A549 (cell line): ENCODE measurements around the gene NPAS2. TPM values are rescaled to one million over a fixed set of nuclear protein-coding genes. Genes with fewer than 3 reads are reported as not detected.
A peak's percentile ranks its signal among the peaks of the same experiment; 100 is the strongest.

ENCODE experiments used
- ATAC-seq, 2 experiments: fragments of 200-7000 bp in 1 of 2; fragments of >200 bp in 1 of 2; cut with Nextera tagmentation in 1 of 2; cut with Tn5 transposase in 1 of 2; 3 replicates each; pipeline versions ENCODE4 v1.8.0 to v1.9.1; 2018 to 2020; ENCODE audit warnings: mild to moderate bottlenecking in 1 of 2, moderate library complexity in 1 of 2
- CTCF ChIA-PET: fragments of 300-600 bp; sonication (Branson Sonifier 250); formaldehyde crosslinking; extraction: SDS; loops from one replicate; lab custom pipeline; 2021; ENCODE audit warnings: antibody characterized with exemption, inconsistent platforms; lab: Yijun Ruan, JAX
- POLR2A ChIA-PET: fragments of 350-600 bp; formaldehyde crosslinking; extraction: SDS; loops from one replicate; lab custom pipeline; 2021; ENCODE audit warnings: antibody characterized with exemption, inconsistent platforms; lab: Yijun Ruan, JAX
- DNase-seq, 2 experiments: peaks; one replicate each; pipeline versions ENCODE4 v3.0.0 to v3.0.0-alpha.2; 2011 to 2016; ENCODE audit warnings: low read depth in 1 of 2, low spot score in 1 of 2
- FAIRE-seq: peaks from 2 replicates; lab custom pipeline; 2011; peaks lifted over from hg19 to GRCh38; lab: Jason Lieb, UNC
- H3K27ac ChIP-seq, 2 experiments: fragments of >200 bp; sonication (Bioruptor Twin); formaldehyde crosslinking; 3 replicates each; pipeline ENCODE4 v1.5.1; 2016 to 2017
- H3K4me1 ChIP-seq: fragments of >200 bp; sonication (Bioruptor Twin); formaldehyde crosslinking; 3 replicates; pipeline ENCODE4 v1.6.1; 2016
- H3K4me2 ChIP-seq: fragments of >200 bp; sonication (Bioruptor Twin); formaldehyde crosslinking; 3 replicates; pipeline ENCODE4 v1.6.1; 2016
- H3K4me3 ChIP-seq: fragments of >200 bp; sonication (Bioruptor Twin); formaldehyde crosslinking; 3 replicates; pipeline ENCODE4 v1.5.1; 2016
- H3K9me3 ChIP-seq: fragments of >200 bp; sonication (Bioruptor Twin); formaldehyde crosslinking; 3 replicates; pipeline ENCODE4 v1.6.1; 2016
- CEBPB ChIP-seq, 2 experiments: fragments of >200 bp in 1 of 2; sonication (Bioruptor Twin) in 1 of 2; formaldehyde crosslinking in 1 of 2; IDR thresholded peaks; 2 replicates each; pipeline ENCODE4 v1.6.1; 2012 to 2016
- CHD2 ChIP-seq: fragments of 150-350 bp; IDR thresholded peaks from 2 replicates; pipeline ENCODE4 v1.6.1; 2014; ENCODE audit warnings: low read length; ENCODE audit not compliant: partially characterized antibody
- CHD4 ChIP-seq: fragments of 200-600 bp; sonication (generic); IDR thresholded peaks from 2 replicates; pipeline ENCODE4 v1.6.1; 2016; ENCODE audit warnings: antibody characterized with exemption, mild to moderate bottlenecking, borderline replicate concordance
- EHF ChIP-seq: fragments of 250-450 bp; sonication (Bioruptor Pico); IDR thresholded peaks from 2 replicates; pipeline ENCODE4 v1.5.0; 2020; ENCODE audit warnings: mild to moderate bottlenecking
- FOSL2 ChIP-seq, 2 experiments: fragments of 450-650 bp in 1 of 2; fragments of >200 bp in 1 of 2; sonication (Bioruptor Twin) in 1 of 2; formaldehyde crosslinking; IDR thresholded peaks; 2 replicates each; pipeline versions ENCODE4 v1.5.0 to v1.6.1; 2016 to 2020; ENCODE audit warnings: mild to moderate bottlenecking in 1 of 2, moderate library complexity in 1 of 2
- GATA3 ChIP-seq: IDR thresholded peaks from 2 replicates; pipeline ENCODE4 v1.6.1; 2012; ENCODE audit warnings: borderline replicate concordance
- HOXA7 ChIP-seq: fragments of 250-450 bp; sonication (Bioruptor Pico); IDR thresholded peaks from 2 replicates; pipeline ENCODE4 v1.5.0; 2020; ENCODE audit warnings: mild to moderate bottlenecking, moderate library complexity
- HOXB13 ChIP-seq: fragments of 250-450 bp; sonication (Bioruptor Pico); IDR thresholded peaks from 2 replicates; pipeline ENCODE4 v1.5.0; 2020; ENCODE audit warnings: low read depth, mild to moderate bottlenecking, moderate library complexity
- KDM1A ChIP-seq: fragments of 200-600 bp; sonication (generic); IDR thresholded peaks from 2 replicates; pipeline ENCODE4 v1.6.1; 2016; ENCODE audit warnings: low read depth, mild to moderate bottlenecking
- MYC ChIP-seq: IDR thresholded peaks from 2 replicates; pipeline ENCODE4 v1.6.1; 2012; ENCODE audit warnings: mild to moderate bottlenecking, inconsistent platforms, low read length, improper control_type of control experiment, borderline replicate concordance
- NFE2L2 ChIP-seq: fragments of 150-350 bp; conservative IDR thresholded peaks from 2 replicates; pipeline ENCODE4 v1.6.1; 2014; ENCODE audit warnings: low read length
- RAD21 ChIP-seq, 2 experiments: fragments of >200 bp in 1 of 2; sonication (Bioruptor Twin) in 1 of 2; formaldehyde crosslinking in 1 of 2; IDR thresholded peaks in 1 of 2; conservative IDR thresholded peaks in 1 of 2; 2 replicates in 1 of 2; 3 replicates in 1 of 2; pipeline ENCODE4 v1.6.1; 2012 to 2018; ENCODE audit warnings: inconsistent platforms in 1 of 2
- RCOR1 ChIP-seq: fragments of 150-350 bp; IDR thresholded peaks from 2 replicates; pipeline ENCODE4 v1.6.1; 2014; ENCODE audit warnings: antibody characterized with exemption, low read length, low read depth
- RFX5 ChIP-seq: fragments of 450-650 bp; IDR thresholded peaks from 2 replicates; pipeline ENCODE4 v1.7.1; 2014; ENCODE audit warnings: antibody characterized with exemption, mild to moderate bottlenecking, moderate library complexity
- RNF2 ChIP-seq: fragments of 200-600 bp; sonication (generic); IDR thresholded peaks from 2 replicates; pipeline ENCODE4 v1.6.1; 2016; ENCODE audit warnings: low read depth, mild to moderate bottlenecking, antibody characterized with exemption, moderate library complexity, borderline replicate concordance
- TP53 ChIP-seq: fragments of 250-450 bp; sonication (Bioruptor Pico); IDR thresholded peaks from 2 replicates; pipeline ENCODE4 v1.5.0; 2021; ENCODE audit warnings: mild to moderate bottlenecking, moderate library complexity
- ZSCAN20 ChIP-seq: fragments of 250-450 bp; sonication (Bioruptor Pico); IDR thresholded peaks from 2 replicates; pipeline ENCODE4 v1.8.0; 2022; ENCODE audit warnings: mild to moderate bottlenecking, moderate library complexity
- WGBS: methylation state at CpG from one replicate; pipeline ENCODE4 v1.1.6; 2017; ENCODE audit errors: missing lambda C conversion rate; 5-methylcytosine and 5-hydroxymethylcytosine counted together
- polyA plus RNA-seq, 4 experiments: library from polyadenylated mRNA; depleted of rRNA in 3 of 4; stranded (reverse); fragments of >200 nt; fragmentation: RNase III in 1 of 4; extraction: RNeasy Plus Mini Kit Qiagen cat#74134 plus additional on column Dnase treatment in 1 of 4; gene quantifications; 2 replicates in 3 of 4; 3 replicates in 1 of 4; pipeline ENCODE4 v1.2.3, GENCODE V29; 2011 to 2017
- TF ChIP-seq, protein P1 (sequence below): fragments of 200-600 bp; sonication (generic); IDR thresholded peaks from 2 replicates; pipeline ENCODE4 v1.6.1; 2016; ENCODE audit warnings: antibody characterized with exemption, mild to moderate bottlenecking, moderate library complexity
- TF ChIP-seq, protein P2 (sequence below): fragments of 250-450 bp; sonication (Bioruptor Pico); IDR thresholded peaks from 2 replicates; pipeline ENCODE4 v1.5.0; 2020; ENCODE audit warnings: low read depth, mild to moderate bottlenecking, moderate library complexity
- TF ChIP-seq, protein P3 (sequence below): IDR thresholded peaks from 2 replicates; pipeline ENCODE4 v1.6.1; 2012; ENCODE audit warnings: low read depth, borderline replicate concordance
- TF ChIP-seq, protein P4 (sequence below): fragments of >200 bp; sonication (Bioruptor Twin); formaldehyde crosslinking; IDR thresholded peaks from 3 replicates; pipeline ENCODE4 v1.6.1; 2016
- TF ChIP-seq, protein P5 (sequence below): fragments of >200 bp; sonication (Bioruptor Twin); formaldehyde crosslinking; IDR thresholded peaks from 2 replicates; pipeline ENCODE4 v1.6.1; 2016

Gene NPAS2
- polyA plus RNA-seq, 2 of the 4 experiments (the other 2 are of a cell fraction): 31.4 to 56.1 TPM

DNA sequence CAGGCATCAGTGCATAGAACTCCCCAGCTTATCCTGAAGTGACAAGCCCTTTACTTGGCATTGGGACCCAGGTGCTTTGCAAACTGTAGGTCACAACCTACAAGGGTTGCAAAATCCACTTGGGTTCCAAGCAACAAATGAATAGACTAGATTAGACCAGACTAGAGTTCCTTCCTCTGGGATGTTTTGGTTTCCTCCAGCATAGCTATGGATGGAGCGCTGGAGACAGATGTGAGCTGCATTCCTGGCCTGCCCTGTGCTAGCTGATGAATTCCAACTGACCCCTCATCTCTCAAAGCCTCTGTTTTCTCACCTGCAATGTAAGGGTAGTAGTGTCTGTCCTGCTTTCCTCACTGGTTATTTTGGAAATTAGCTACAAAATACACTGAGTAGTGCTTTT, 86.2 kb downstream of the NPAS2 start:
- ChIA-PET CTCF (interaction anchor here (0.9 to 1.8 kb wide), 2 partner anchors 79 to 176 kb away, joined by 3 to 4 read pairs; no protein-coding TSS in a partner anchor), POLR2A (no interaction called here)
- H3K4me1 ChIP-seq: peaks cover 60% of the 10 kb centered on the region
- TF ChIP-seq EHF (CRISPR knock-in tag): no peak
- TF ChIP-seq HOXA7 (CRISPR knock-in tag): no peak
- TF ChIP-seq, protein P1, sequence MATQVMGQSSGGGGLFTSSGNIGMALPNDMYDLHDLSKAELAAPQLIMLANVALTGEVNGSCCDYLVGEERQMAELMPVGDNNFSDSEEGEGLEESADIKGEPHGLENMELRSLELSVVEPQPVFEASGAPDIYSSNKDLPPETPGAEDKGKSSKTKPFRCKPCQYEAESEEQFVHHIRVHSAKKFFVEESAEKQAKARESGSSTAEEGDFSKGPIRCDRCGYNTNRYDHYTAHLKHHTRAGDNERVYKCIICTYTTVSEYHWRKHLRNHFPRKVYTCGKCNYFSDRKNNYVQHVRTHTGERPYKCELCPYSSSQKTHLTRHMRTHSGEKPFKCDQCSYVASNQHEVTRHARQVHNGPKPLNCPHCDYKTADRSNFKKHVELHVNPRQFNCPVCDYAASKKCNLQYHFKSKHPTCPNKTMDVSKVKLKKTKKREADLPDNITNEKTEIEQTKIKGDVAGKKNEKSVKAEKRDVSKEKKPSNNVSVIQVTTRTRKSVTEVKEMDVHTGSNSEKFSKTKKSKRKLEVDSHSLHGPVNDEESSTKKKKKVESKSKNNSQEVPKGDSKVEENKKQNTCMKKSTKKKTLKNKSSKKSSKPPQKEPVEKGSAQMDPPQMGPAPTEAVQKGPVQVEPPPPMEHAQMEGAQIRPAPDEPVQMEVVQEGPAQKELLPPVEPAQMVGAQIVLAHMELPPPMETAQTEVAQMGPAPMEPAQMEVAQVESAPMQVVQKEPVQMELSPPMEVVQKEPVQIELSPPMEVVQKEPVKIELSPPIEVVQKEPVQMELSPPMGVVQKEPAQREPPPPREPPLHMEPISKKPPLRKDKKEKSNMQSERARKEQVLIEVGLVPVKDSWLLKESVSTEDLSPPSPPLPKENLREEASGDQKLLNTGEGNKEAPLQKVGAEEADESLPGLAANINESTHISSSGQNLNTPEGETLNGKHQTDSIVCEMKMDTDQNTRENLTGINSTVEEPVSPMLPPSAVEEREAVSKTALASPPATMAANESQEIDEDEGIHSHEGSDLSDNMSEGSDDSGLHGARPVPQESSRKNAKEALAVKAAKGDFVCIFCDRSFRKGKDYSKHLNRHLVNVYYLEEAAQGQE: no peak
- TF ChIP-seq RCOR1: no peak
- TF ChIP-seq GATA3: no peak
- TF ChIP-seq, protein P2, sequence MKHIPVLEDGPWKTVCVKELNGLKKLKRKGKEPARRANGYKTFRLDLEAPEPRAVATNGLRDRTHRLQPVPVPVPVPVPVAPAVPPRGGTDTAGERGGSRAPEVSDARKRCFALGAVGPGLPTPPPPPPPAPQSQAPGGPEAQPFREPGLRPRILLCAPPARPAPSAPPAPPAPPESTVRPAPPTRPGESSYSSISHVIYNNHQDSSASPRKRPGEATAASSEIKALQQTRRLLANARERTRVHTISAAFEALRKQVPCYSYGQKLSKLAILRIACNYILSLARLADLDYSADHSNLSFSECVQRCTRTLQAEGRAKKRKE (CRISPR knock-in tag): no peak
- ATAC-seq (no peak), FAIRE-seq (no peak), DNase-seq (no peak)
- H3K4me3 ChIP-seq: no peak overlapping the region
- no peaks in the 10 kb centered on the region for H3K9me3 ChIP-seq
- H3K27ac ChIP-seq: peak overlapping the region in 1 of 2 experiments; percentile 97; a peak in 4 of 6 replicates
- no peak overlapping the region for H3K4me2 ChIP-seq
- 95% methylated on average over 1 of the region's 1 CpG for WGBS

DNA sequence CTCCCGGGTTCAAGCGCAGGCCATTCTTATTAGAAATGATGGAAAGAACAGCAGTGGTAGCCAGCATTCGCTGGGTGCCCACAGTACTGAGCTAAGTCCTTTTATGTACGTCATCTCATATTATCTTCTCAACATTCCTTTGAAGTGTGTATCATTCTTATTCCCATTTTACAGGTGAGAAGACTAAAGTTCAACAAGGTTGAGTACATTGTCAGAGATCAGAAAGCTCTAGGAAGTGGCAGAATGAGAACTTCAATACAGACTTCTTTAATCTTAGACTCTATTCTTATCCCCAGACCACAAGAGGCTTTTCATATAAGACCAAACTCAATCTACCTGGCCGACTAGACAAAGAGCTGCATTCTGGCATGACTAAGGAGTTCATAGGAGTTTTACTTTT, 86.7 kb downstream of the NPAS2 start:
- CTCF ChIA-PET: interaction anchor here (0.6 to 1.8 kb wide), 3 partner anchors 78 to 295 kb away, joined by 3 to 4 read pairs (median 3); no protein-coding TSS in a partner anchor
- ATAC-seq: no peak

More for the DNA sequence above, 86.7 kb downstream of the NPAS2 start:
- 85% methylated on average over 5 of the region's 5 CpGs for WGBS
- Histone ChIP-seq H3K27ac (peak overlapping the region in 1 of 2 experiments; percentile 97; a peak in 4 of 6 replicates), H3K9me3 (no peaks in the 10 kb centered on the region), H3K4me3 (no peak overlapping the region), H3K4me2 (no peak overlapping the region), H3K4me1 (peaks cover 55% of the 10 kb centered on the region)
- TF ChIP-seq CHD2 (no peak), RAD21 (conservative IDR thresholded peaks at IDR 0.05 in 1 of 2, IDR thresholded peaks at IDR 0.05 in 1 of 2) (no peak), RFX5 (no peak), CEBPB (IDR thresholded peaks at IDR 0.05) (no peak), CHD4 (no peak), HOXB13 (CRISPR knock-in tag) (no peak), NFE2L2 (no peak), FOSL2 (IDR thresholded peaks at IDR 0.05) (no peak), FOSL2 (CRISPR knock-in tag; IDR thresholded peaks at IDR 0.05) (no peak), ZSCAN20 (no peak), TP53 (CRISPR knock-in tag) (no peak), KDM1A (no peak), EHF (CRISPR knock-in tag) (no peak), HOXA7 (CRISPR knock-in tag) (no peak), RNF2 (no peak), MYC (no peak)
- TF ChIP-seq, protein P3, sequence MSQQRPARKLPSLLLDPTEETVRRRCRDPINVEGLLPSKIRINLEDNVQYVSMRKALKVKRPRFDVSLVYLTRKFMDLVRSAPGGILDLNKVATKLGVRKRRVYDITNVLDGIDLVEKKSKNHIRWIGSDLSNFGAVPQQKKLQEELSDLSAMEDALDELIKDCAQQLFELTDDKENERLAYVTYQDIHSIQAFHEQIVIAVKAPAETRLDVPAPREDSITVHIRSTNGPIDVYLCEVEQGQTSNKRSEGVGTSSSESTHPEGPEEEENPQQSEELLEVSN: no peak
- TF ChIP-seq, protein P4, sequence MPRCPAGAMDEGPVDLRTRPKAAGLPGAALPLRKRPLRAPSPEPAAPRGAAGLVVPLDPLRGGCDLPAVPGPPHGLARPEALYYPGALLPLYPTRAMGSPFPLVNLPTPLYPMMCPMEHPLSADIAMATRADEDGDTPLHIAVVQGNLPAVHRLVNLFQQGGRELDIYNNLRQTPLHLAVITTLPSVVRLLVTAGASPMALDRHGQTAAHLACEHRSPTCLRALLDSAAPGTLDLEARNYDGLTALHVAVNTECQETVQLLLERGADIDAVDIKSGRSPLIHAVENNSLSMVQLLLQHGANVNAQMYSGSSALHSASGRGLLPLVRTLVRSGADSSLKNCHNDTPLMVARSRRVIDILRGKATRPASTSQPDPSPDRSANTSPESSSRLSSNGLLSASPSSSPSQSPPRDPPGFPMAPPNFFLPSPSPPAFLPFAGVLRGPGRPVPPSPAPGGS: no peak
- TF ChIP-seq, protein P5, sequence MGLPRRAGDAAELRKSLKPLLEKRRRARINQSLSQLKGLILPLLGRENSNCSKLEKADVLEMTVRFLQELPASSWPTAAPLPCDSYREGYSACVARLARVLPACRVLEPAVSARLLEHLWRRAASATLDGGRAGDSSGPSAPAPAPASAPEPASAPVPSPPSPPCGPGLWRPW: no peak
- DNase-seq: no peak
- POLR2A ChIA-PET: no interaction called here
- no peak for FAIRE-seq
